DND-41 (cell line): ENCODE measurements around the gene NFAM1.

ENCODE experiments used
- ATAC-seq: fragments of 200-7000 bp; cut with Tn5 transposase; 3 replicates; pipeline ENCODE4 v1.9.1; 2021; ENCODE audit warnings: low read depth; ENCODE audit not compliant: insufficient read depth
- DNase-seq: peaks from one replicate; pipeline ENCODE4 v3.0.0-alpha.2; 2020
- H2AFZ ChIP-seq: 2 replicates; pipeline ENCODE4 v1.6.0; 2012; ENCODE audit warnings: low read depth, low read length
- H3K27ac ChIP-seq: 2 replicates; pipeline ENCODE4 v1.5.1; 2012; ENCODE audit warnings: low read length, inconsistent platforms
- H3K27me3 ChIP-seq: fragments of 200-600 bp; sonication (generic); 2 replicates; pipeline ENCODE4 v1.6.0; 2012; ENCODE audit warnings: low read length, mild to moderate bottlenecking, inconsistent platforms; ENCODE audit not compliant: insufficient read depth, poor library complexity
- H3K36me3 ChIP-seq: 2 replicates; pipeline ENCODE4 v1.5.1; 2012; ENCODE audit warnings: low read length, inconsistent platforms; ENCODE audit not compliant: insufficient read depth
- H3K4me1 ChIP-seq: 2 replicates; pipeline ENCODE4 v1.5.1; 2012; ENCODE audit warnings: mild to moderate bottlenecking, low read length; ENCODE audit not compliant: insufficient read depth
- H3K4me2 ChIP-seq: 2 replicates; pipeline ENCODE4 v1.6.0; 2012; ENCODE audit warnings: mild to moderate bottlenecking, moderate library complexity, low read length, inconsistent platforms; ENCODE audit not compliant: insufficient read depth
- H3K4me3 ChIP-seq, 2 experiments: fragments of 200-600 bp in 1 of 2; shearing (Covaris generic) in 1 of 2; 2 replicates each; pipeline ENCODE4 v1.5.1; 2012 to 2016; ENCODE audit warnings: inconsistent platforms in 2 of 2, low read length in 2 of 2, mild to moderate bottlenecking in 2 of 2, low read depth in 1 of 2, moderate library complexity in 1 of 2
- H3K79me2 ChIP-seq: 2 replicates; pipeline ENCODE4 v1.6.0; 2012; ENCODE audit warnings: low read length, inconsistent platforms; ENCODE audit not compliant: insufficient read depth
- H3K9ac ChIP-seq: 2 replicates; pipeline ENCODE4 v1.6.0; 2012; ENCODE audit warnings: low read depth, mild to moderate bottlenecking, inconsistent platforms, low read length, moderate library complexity
- H3K9me3 ChIP-seq: 2 replicates; pipeline ENCODE4 v1.5.1; 2012; ENCODE audit warnings: low read length, moderate library complexity, mild to moderate bottlenecking, inconsistent platforms; ENCODE audit not compliant: insufficient read depth, severe bottlenecking
- H4K20me1 ChIP-seq: 2 replicates; pipeline ENCODE4 v1.6.0; 2012; ENCODE audit warnings: low read length; ENCODE audit not compliant: insufficient read depth
- CTCF ChIP-seq: IDR thresholded peaks from 2 replicates; pipeline ENCODE4 v1.5.1; 2012; ENCODE audit warnings: borderline replicate concordance, low read length, moderate library complexity, mild to moderate bottlenecking; ENCODE audit not compliant: poor library complexity, severe bottlenecking; ENCODE audit errors: extremely low read depth
- EZH2 ChIP-seq: IDR thresholded peaks from 3 replicates; pipeline ENCODE4 v1.6.1; 2012; ENCODE audit warnings: borderline replicate concordance, low read depth, mild to moderate bottlenecking, moderate library complexity, low read length, inconsistent platforms; ENCODE audit not compliant: severe bottlenecking

Gene NFAM1

DNA sequence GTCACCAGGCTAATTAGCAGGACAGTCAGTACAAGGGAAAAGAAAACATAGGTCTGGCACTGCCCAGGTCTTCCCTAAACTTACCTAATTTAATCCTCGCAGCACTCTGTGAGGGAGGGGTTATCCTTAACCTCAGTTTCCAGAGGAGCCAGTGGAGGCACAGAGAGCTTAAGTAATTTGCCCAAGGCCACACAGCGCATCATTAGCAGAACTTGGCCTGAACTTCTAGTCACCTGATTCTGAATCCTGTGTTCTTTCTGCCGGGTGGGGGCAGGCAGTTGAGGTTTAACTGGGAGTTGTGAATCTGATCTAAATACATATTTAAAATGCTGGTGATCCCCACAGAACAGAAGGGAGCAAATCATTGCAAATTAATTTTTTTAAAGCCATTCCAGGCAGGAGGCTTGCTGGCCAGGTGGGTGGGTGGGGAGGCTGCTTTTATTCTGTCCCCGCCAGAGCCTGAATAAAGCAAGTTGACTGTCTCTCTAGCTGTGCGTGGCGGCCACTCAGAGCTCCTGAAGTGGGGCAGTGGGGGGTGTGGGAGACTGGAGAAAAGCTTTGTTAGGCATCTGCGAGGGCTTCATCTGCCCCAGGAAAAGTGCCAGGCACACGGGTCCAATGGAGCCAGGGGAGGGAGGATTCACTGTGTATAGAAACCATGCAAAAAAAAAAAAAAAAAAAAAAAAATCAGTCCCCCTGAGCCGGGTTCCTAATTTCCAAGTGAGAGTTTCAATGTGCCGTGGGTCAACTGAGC is 66.1 kb downstream of the NFAM1 start:
- Histone ChIP-seq H3K4me2 (no peak overlapping the region), H3K79me2 (no peaks in the 10 kb centered on the region), H2AFZ (no peak overlapping the region), H3K27me3 (peaks cover 34% of the 10 kb centered on the region), H3K4me1 (peaks cover 15% of the 10 kb centered on the region), H4K20me1 (peaks cover 10% of the 10 kb centered on the region), H3K27ac (no peak overlapping the region), H3K9me3 (no peaks in the 10 kb centered on the region), H3K4me3 (no peak overlapping the region), H3K36me3 (no peaks in the 10 kb centered on the region), H3K9ac (no peak overlapping the region)
- DNase-seq, result no peak
- no peak for ATAC-seq
- TF ChIP-seq CTCF (no peak), EZH2 (no peak)

- Histone ChIP-seq H3K9me3 (no peaks in the 10 kb centered on the region), H3K4me3 (no peak overlapping the region), H4K20me1 (peaks cover 10% of the 10 kb centered on the region), H3K4me1 (peaks cover 15% of the 10 kb centered on the region), H2AFZ (no peak overlapping the region), H3K27ac (no peak overlapping the region), H3K36me3 (no peaks in the 10 kb centered on the region), H3K79me2 (no peaks in the 10 kb centered on the region), H3K27me3 (peaks cover 34% of the 10 kb centered on the region), H3K9ac (no peak overlapping the region), H3K4me2 (no peak overlapping the region)
- TF ChIP-seq EZH2 (no peak), CTCF (no peak)
- DNase-seq (no peak), ATAC-seq (no peak)
Measured at GRCh38 chr22:42365111-42365865, 66.9 kb downstream of the NFAM1 start.

DNA sequence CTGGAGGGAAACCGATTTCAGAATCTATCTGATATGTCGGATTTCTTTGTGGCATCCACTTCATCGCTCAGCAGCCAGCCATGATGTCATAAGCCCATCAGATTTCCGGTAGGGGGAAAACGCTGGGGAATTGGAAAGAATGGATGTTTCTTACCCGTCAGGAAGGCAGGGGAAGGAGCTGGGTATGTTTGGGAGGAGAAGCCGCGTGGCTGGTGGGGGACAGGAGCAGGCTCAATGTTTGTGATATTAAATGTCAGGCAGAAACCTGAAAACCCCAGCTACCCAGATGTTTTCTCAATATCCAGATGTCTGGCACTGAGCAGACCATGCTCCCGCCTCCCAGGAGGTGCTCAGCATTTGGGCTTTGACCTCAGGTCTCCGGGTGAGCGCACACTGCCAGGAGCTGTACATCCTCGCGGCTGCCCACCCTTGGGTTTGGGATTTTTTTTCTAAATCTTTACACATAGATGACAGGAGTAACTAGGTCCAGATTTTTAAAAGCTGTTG is 67.5 kb downstream of the NFAM1 start:
- Histone ChIP-seq H3K9ac (no peak overlapping the region), H3K4me2 (no peak overlapping the region), H3K36me3 (no peaks in the 10 kb centered on the region), H3K27me3 (peaks cover 33% of the 10 kb centered on the region), H3K79me2 (no peaks in the 10 kb centered on the region), H3K4me1 (peaks cover 12% of the 10 kb centered on the region), H3K4me3 (no peak overlapping the region), H4K20me1 (peaks cover 10% of the 10 kb centered on the region), H3K27ac (no peak overlapping the region), H3K9me3 (no peaks in the 10 kb centered on the region), H2AFZ (no peak overlapping the region)
- ATAC-seq, result no peak
- TF ChIP-seq EZH2 (no peak), CTCF (no peak)
- DNase-seq, result no peak
